Esophagus squamous epithelium (tissue), 4 donors: ENCODE results near the gene PI4KB.

ENCODE experiments used
- CTCF ChIP-seq, 6 experiments: fragments of 450-650 bp in 4 of 6; fragments of 200-600 bp in 2 of 6; sonication (generic) in 2 of 6; IDR thresholded peaks; one replicate each; pipeline ENCODE4 v1.5.1; 2016 to 2019; ENCODE audit warnings: antibody characterized with exemption in 6 of 6, mild to moderate bottlenecking in 4 of 6, moderate library complexity in 4 of 6
- POLR2A ChIP-seq, 4 donors: fragments of 450-650 bp; IDR thresholded peaks; one replicate each; pipeline ENCODE4 v1.6.1; 2017; ENCODE audit warnings: antibody characterized with exemption in 4 of 4, mild to moderate bottlenecking in 4 of 4, moderate library complexity in 3 of 4

- TF ChIP-seq CTCF (IDR thresholded peaks at IDR 0.05) (no peak), POLR2A (IDR thresholded peaks at IDR 0.05) (no peak)
Observed at GRCh38 chr1:151368393-151369301, 41.4 kb upstream of the PI4KB start.
